ENCODE measurements around the gene ZNF584.
A peak's percentile ranks its signal among the peaks of the same experiment; 100 is the strongest.
"Not testable (repeated sequence)": the region's sequence is repeated elsewhere in the genome, so short reads cannot be mapped to it uniquely, and the experiment has no call there.

ZNF584 gene

DNA sequence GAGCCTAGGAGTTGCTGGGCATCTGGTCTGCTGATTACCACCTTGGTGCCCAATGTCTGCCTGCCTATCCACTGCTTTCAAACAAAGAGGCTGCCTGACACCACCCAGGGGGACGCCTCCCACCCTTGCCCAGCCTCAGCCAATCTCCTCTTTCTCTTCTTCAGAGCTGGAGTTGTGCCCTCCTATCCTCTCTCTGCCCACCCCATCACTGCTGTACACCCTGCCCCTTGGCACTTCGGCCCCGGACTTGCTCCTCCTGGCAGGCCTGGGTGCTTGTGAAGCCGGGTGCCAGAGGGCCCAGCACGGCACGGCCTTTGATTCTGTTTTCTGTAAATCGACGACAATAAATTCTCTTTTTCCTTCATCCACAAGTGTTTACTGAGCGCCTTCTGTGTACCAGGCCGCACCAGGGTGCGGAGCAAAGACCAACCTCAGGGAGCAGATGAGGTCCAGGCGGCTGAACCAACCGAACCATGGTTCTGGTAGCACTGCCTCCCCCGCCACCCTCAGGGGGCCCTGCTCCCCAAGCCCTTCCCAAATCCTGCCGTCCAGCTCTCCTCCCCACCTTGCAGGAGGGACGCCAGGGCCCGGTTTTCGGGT, 8.0 kb upstream of the ZNF584 start:
- peak overlapping the region; percentile 99 for H3K4me2 ChIP-seq (ENCODE audit: low read length)
- H3K4me1 ChIP-seq, result peaks cover 3% of the 10 kb centered on the region
- H3K79me2 ChIP-seq, result no peaks in the 10 kb centered on the region
- no peak overlapping the region for H3K27ac ChIP-seq
- peak overlapping the region; percentile 83 for H3K4me3 ChIP-seq (ENCODE audit: low read depth, low read length)
- H3K9me3 ChIP-seq (ENCODE audit: control insufficient read depth, low read length), result no peaks in the 10 kb centered on the region
- H2AFZ ChIP-seq, result peak overlapping the region; percentile 58
- H3K27me3 ChIP-seq (ENCODE audit: control insufficient read depth, insufficient read depth, low read length), result no peaks in the 10 kb centered on the region
- H3K9ac ChIP-seq, result no peak overlapping the region
- no peak for TF ChIP-seq CTCF (IDR thresholded peaks at IDR 0.05)
- no peaks in the 10 kb centered on the region for H3K36me3 ChIP-seq (ENCODE audit: control insufficient read depth, insufficient read depth, low read length)

GRCh38 chr19:58400916-58401839, 7.3 kb upstream of the ZNF584 start:
- H3K9me3 ChIP-seq (ENCODE audit: control insufficient read depth, low read length), result no peaks in the 10 kb centered on the region
- peak; percentile 18 for TF ChIP-seq CTCF (IDR thresholded peaks at IDR 0.05)
- H3K27me3 ChIP-seq (ENCODE audit: control insufficient read depth, insufficient read depth, low read length), result no peaks in the 10 kb centered on the region
- H3K9ac ChIP-seq, result no peak overlapping the region
- H3K79me2 ChIP-seq, result no peaks in the 10 kb centered on the region
- peak overlapping the region; percentile 83 for H3K4me3 ChIP-seq (ENCODE audit: low read depth, low read length)
- peak overlapping the region; percentile 77 for H2AFZ ChIP-seq
- peak overlapping the region; percentile 15 for H3K27ac ChIP-seq
- no peaks in the 10 kb centered on the region for H3K4me1 ChIP-seq
- H3K36me3 ChIP-seq (ENCODE audit: control insufficient read depth, insufficient read depth, low read length), result no peaks in the 10 kb centered on the region
- peak overlapping the region; percentile 99 for H3K4me2 ChIP-seq (ENCODE audit: low read length)

DNA sequence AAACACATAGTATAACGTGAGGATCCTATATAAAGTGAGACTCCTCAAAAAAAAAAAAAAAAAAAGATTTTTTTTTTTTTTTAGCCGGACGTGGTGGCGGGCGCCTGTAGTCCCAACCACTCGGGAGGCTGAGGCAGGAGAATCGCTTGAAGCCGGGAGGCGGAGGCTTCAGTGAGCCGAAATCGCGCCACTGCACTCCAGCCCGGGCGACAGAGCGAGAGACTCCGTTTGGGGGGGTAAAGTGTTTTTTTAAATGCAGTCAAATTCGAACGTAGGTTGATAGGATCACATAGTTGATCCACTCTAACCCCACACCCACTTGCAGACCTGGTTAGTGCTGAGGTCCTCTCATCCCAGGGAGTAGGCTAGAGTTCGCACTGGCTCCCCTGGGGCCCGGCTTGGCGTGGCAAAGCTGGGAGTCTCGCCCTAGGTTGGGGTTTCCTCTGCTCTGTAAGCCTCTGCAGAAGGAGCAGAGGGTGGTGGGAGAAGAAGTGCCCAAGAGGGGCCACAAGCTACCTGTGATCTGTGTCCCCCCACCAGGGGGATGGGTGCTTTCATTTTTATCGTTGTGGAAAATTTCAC, 6.5 kb upstream of the ZNF584 start:
- Histone ChIP-seq H3K36me3 (ENCODE audit: control insufficient read depth, insufficient read depth, low read length) (no peaks in the 10 kb centered on the region), H3K9me3 (ENCODE audit: control insufficient read depth, low read length) (no peaks in the 10 kb centered on the region), H3K4me3 (ENCODE audit: low read depth, low read length) (peak overlapping the region; percentile 83), H3K4me1 (peaks cover 3% of the 10 kb centered on the region), H3K27me3 (ENCODE audit: control insufficient read depth, insufficient read depth, low read length) (no peaks in the 10 kb centered on the region), H3K79me2 (no peaks in the 10 kb centered on the region), H3K27ac (no peak overlapping the region), H3K9ac (no peak overlapping the region), H2AFZ (peak overlapping the region; percentile 77), H3K4me2 (ENCODE audit: low read length) (peak overlapping the region; percentile 99)
- TF ChIP-seq CTCF (IDR thresholded peaks at IDR 0.05), result no peak

DNA sequence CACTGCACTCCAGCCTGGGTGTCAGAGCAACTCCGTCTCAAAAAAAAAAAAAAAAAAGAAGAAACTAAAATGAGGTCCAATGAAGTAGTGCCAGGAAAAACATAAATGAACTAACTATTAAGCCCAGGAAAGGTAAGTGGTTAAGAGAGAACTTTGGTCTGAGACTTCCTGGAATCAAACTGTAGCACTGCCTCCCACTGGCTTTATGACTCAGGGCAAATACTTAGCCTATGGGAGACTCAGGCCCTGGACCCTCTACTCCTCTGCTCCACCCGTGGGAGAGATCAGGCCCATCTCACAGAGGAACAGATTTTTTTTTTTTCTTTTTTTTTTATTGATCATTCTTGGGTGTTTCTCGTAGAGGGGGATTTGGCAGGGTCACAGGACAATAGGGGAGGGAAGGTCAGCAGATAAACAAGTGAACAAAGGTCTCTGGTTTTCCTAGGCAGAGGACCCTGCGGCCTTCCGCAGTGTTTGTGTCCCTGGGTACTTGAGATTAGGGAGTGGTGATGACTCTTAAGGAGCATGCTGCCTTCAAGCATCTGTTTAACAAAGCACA, 4.5 kb upstream of the ZNF584 start:
- not testable (repeated sequence) for H3K9ac ChIP-seq; H3K4me2 ChIP-seq (ENCODE audit: low read length); H2AFZ ChIP-seq; H3K27me3 ChIP-seq (ENCODE audit: control insufficient read depth, insufficient read depth, low read length); H3K36me3 ChIP-seq (ENCODE audit: control insufficient read depth, insufficient read depth, low read length); H3K4me3 ChIP-seq (ENCODE audit: low read depth, low read length); H3K79me2 ChIP-seq; H3K27ac ChIP-seq; H3K4me1 ChIP-seq; H3K9me3 ChIP-seq (ENCODE audit: control insufficient read depth, low read length)
